Osteocyte (in vitro differentiated cells): ENCODE measurements around the gene TMA7B. TPM values are rescaled to one million over a fixed set of nuclear protein-coding genes. Genes with fewer than 3 reads are reported as not detected.

ENCODE experiments used
- DNase-seq: peaks from one replicate; pipeline ENCODE4 v3.0.0; 2021; ENCODE audit warnings: mixed read lengths; ENCODE audit not compliant: unreplicated experiment; ENCODE audit errors: extremely low spot score
- H3K27ac Mint-ChIP-seq: one replicate; pipeline ENCODE4 v1.8.0; 2021; ENCODE audit warnings: mild to moderate bottlenecking, mixed read lengths; ENCODE audit not compliant: unreplicated experiment
- H3K27me3 Mint-ChIP-seq: one replicate; pipeline ENCODE4 v1.8.0; 2021; ENCODE audit warnings: mixed read lengths; ENCODE audit not compliant: unreplicated experiment
- H3K36me3 Mint-ChIP-seq: one replicate; pipeline ENCODE4 v1.8.0; 2021; ENCODE audit warnings: mixed read lengths; ENCODE audit not compliant: unreplicated experiment
- H3K4me1 Mint-ChIP-seq: one replicate; pipeline ENCODE4 v1.8.0; 2021; ENCODE audit warnings: mixed read lengths; ENCODE audit not compliant: unreplicated experiment
- H3K4me3 Mint-ChIP-seq: one replicate; pipeline ENCODE4 v1.8.0; 2021; ENCODE audit warnings: mild to moderate bottlenecking, moderate library complexity, mixed read lengths; ENCODE audit not compliant: unreplicated experiment
- H3K9me3 Mint-ChIP-seq: one replicate; pipeline ENCODE4 v1.8.0; 2021; ENCODE audit warnings: mixed read lengths; ENCODE audit not compliant: unreplicated experiment
- total RNA-seq: library from RNA; stranded (reverse); gene quantifications from 2 replicates; pipeline ENCODE4 v1.2.1, GENCODE V29; 2021
- TF ChIP-seq, protein P1 (sequence below): fragments of 200-600 bp; sonication (generic); IDR thresholded peaks from 2 replicates; pipeline ENCODE4 v1.5.0; 2021; ENCODE audit warnings: antibody characterized with exemption, mild to moderate bottlenecking, moderate library complexity

TMA7B gene
- total RNA-seq, 1 donor from 2014 or later: not detected

DNA sequence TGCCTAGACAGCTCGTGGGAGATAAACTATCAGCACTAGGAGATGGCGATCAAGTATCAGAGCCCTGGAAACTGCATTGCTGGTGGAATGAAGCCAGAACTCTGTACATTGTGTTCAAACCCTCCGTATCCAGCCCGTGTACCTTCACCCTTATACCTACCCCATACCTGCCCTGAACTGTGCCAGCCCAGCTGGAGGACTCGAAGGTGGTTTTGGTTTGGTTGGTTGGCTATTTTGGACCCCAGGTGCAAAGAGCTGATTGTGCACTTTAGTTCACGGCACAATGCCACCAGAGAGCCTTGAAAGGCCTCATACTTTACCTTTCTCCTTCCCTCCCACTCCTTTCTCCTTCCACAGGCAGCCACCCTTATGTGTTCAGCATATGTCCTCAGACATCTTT is 50.5 kb downstream of the TMA7B start:
- no peak overlapping the region for H3K4me3 Mint-ChIP-seq
- peaks cover 9% of the 10 kb centered on the region for H3K4me1 Mint-ChIP-seq
- no peaks in the 10 kb centered on the region for H3K9me3 Mint-ChIP-seq
- TF ChIP-seq, protein P1, sequence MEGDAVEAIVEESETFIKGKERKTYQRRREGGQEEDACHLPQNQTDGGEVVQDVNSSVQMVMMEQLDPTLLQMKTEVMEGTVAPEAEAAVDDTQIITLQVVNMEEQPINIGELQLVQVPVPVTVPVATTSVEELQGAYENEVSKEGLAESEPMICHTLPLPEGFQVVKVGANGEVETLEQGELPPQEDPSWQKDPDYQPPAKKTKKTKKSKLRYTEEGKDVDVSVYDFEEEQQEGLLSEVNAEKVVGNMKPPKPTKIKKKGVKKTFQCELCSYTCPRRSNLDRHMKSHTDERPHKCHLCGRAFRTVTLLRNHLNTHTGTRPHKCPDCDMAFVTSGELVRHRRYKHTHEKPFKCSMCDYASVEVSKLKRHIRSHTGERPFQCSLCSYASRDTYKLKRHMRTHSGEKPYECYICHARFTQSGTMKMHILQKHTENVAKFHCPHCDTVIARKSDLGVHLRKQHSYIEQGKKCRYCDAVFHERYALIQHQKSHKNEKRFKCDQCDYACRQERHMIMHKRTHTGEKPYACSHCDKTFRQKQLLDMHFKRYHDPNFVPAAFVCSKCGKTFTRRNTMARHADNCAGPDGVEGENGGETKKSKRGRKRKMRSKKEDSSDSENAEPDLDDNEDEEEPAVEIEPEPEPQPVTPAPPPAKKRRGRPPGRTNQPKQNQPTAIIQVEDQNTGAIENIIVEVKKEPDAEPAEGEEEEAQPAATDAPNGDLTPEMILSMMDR: no peak
- H3K36me3 Mint-ChIP-seq: no peaks in the 10 kb centered on the region
- no peak overlapping the region for H3K27ac Mint-ChIP-seq
- peaks cover 67% of the 10 kb centered on the region for H3K27me3 Mint-ChIP-seq
- no peak for DNase-seq

Other genes starting within 250 kb of the TMA7B start
- gene ENTHD1, start 66.6 kb upstream of the TMA7B start, total RNA-seq: not detected in 2 replicates
- not detected in 2 replicates for gene GRAP2, start 59.3 kb upstream of the TMA7B start, total RNA-seq
- not detected in 2 replicates for gene FAM83F, start 34.6 kb downstream of the TMA7B start, total RNA-seq
- 47.4 and 50.3 TPM in 2 replicates for gene TNRC6B, start 217.5 kb downstream of the TMA7B start, total RNA-seq